Gastrocnemius medialis (tissue), 4 donors: Measurements from ENCODE around the gene TMEM198. TPM values are rescaled to one million over a fixed set of nuclear protein-coding genes. Genes with fewer than 3 reads are reported as not detected.

ENCODE experiments used
- ATAC-seq, 2 donors: fragments of 150-250 bp; one replicate each; pipeline ENCODE4 v1.9.1; 2016
- DNase-seq, 2 donors: peaks; one replicate each; pipeline ENCODE4 v3.0.0-alpha.2; 2019
- H3K27ac ChIP-seq, 4 donors: fragments of 200-600 bp; sonication (generic); 1 replicate in 1 of 4; 2 replicates in 3 of 4; pipeline ENCODE4 v1.5.1; 2016 to 2018; ENCODE audit warnings: mild to moderate bottlenecking in 2 of 4, moderate library complexity in 1 of 4
- H3K27me3 ChIP-seq, 3 donors: fragments of 200-600 bp; sonication (generic) in 2 of 3; 1 replicate in 1 of 3; 2 replicates in 2 of 3; pipeline versions ENCODE4 v1.5.1 to v1.6.0; 2016 to 2019; ENCODE audit warnings: mild to moderate bottlenecking in 1 of 3, moderate library complexity in 1 of 3
- H3K36me3 ChIP-seq, 2 donors: fragments of 200-600 bp; sonication (generic) in 1 of 2; one replicate each; pipeline ENCODE4 v1.5.1; 2017 to 2018
- H3K4me1 ChIP-seq, 2 donors: fragments of 200-600 bp; sonication (generic) in 1 of 2; one replicate each; pipeline ENCODE4 v1.5.1; 2016 to 2017; ENCODE audit warnings: mild to moderate bottlenecking in 2 of 2
- H3K4me3 ChIP-seq, 4 donors: fragments of 200-600 bp; sonication (generic) in 3 of 4; 1 replicate in 1 of 4; 2 replicates in 3 of 4; pipeline ENCODE4 v1.5.1; 2016 to 2019; ENCODE audit warnings: mild to moderate bottlenecking in 2 of 4
- H3K9me3 ChIP-seq, 3 donors: fragments of 200-600 bp; sonication (generic) in 2 of 3; 1 replicate in 1 of 3; 2 replicates in 2 of 3; pipeline ENCODE4 v1.5.1; 2016 to 2019
- POLR2A ChIP-seq, 2 donors: fragments of 450-650 bp; IDR thresholded peaks; one replicate each; pipeline ENCODE4 v1.6.1; 2017; ENCODE audit warnings: antibody characterized with exemption in 2 of 2, mild to moderate bottlenecking in 2 of 2, moderate library complexity in 2 of 2
- in situ Hi-C, 4 donors: fragments of 200-750 bp; cut with MboI; loops; one replicate each; pipeline versions ENCODE4 v1.15.0 to v1.8.0; 2017; ENCODE audit warnings: low sequenced_read_pairs in 4 of 4
- intact Hi-C: fragments of 100-400 bp; cut with DNase I; formaldehyde crosslinking; loops from one replicate; pipeline ENCODE4 v1.15.1; 2023; ENCODE audit warnings: low total_unique reads
- total RNA-seq, 4 donors: library from RNA; depleted of rRNA; stranded (reverse); fragments of >200 nt; gene quantifications; one replicate each; pipeline versions ENCODE4 v1.1.0 to v1.2.3, GENCODE V29; 2016
- TF ChIP-seq, protein P1 (sequence below), 5 experiments: fragments of 450-650 bp in 3 of 5; fragments of 200-600 bp in 2 of 5; sonication (generic) in 2 of 5; IDR thresholded peaks in 4 of 5; conservative IDR thresholded peaks in 1 of 5; 1 replicate in 4 of 5; 2 replicates in 1 of 5; pipeline ENCODE4 v1.5.1; 2016 to 2019; ENCODE audit warnings: antibody characterized with exemption in 5 of 5, mild to moderate bottlenecking in 3 of 5, moderate library complexity in 3 of 5

TMEM198 gene
- total RNA-seq, 4 donors from 2014 or later, result 0.87 to 6.7 (median 3.3) TPM

DNA sequence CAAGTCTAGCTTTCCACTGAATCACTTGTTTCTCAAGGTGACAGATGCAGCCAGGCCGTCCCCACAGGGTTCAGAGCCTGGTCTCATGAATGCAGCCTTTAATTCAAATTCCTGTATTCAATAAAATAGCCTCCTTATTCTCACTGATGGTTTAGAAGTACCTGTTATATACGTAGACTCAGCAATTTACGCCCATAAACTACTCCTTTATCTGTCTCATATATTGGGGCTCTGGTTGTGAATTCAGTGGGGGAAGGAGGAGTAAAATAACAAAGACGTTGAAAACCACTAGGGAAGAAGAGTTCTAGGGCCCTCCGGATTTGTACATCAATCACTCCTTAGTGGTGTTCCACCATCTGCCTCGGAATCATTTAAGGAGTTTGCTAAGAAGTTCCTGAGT, 25.8 kb downstream of the TMEM198 start:
- no peak for TF ChIP-seq POLR2A (IDR thresholded peaks at IDR 0.05)
- TF ChIP-seq, protein P1, sequence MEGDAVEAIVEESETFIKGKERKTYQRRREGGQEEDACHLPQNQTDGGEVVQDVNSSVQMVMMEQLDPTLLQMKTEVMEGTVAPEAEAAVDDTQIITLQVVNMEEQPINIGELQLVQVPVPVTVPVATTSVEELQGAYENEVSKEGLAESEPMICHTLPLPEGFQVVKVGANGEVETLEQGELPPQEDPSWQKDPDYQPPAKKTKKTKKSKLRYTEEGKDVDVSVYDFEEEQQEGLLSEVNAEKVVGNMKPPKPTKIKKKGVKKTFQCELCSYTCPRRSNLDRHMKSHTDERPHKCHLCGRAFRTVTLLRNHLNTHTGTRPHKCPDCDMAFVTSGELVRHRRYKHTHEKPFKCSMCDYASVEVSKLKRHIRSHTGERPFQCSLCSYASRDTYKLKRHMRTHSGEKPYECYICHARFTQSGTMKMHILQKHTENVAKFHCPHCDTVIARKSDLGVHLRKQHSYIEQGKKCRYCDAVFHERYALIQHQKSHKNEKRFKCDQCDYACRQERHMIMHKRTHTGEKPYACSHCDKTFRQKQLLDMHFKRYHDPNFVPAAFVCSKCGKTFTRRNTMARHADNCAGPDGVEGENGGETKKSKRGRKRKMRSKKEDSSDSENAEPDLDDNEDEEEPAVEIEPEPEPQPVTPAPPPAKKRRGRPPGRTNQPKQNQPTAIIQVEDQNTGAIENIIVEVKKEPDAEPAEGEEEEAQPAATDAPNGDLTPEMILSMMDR (IDR thresholded peaks at IDR 0.05 in 4 of 5, conservative IDR thresholded peaks at IDR 0.05 in 1 of 5), result no peak
- H3K4me1 ChIP-seq, result peaks cover 11 to 14% of the 10 kb centered on the region in 2 donors
- intact Hi-C loops (loop anchor here (2.0 kb wide), 1 partner anchor 27 kb away; the partner anchor contains the start of gene CHPF), in situ Hi-C loops (no loop called here)
- H3K4me3 ChIP-seq, result peak overlapping the region in 2 of 4 donors; percentile 56 to 62
- peak overlapping the region; percentile 79 to 90 (median 86) for H3K27ac ChIP-seq
- H3K9me3 ChIP-seq, result no peaks in the 10 kb centered on the region
- no peak for ATAC-seq
- DNase-seq, result no peak
- H3K27me3 ChIP-seq, result no peaks in the 10 kb centered on the region
- peaks cover 0 to 8% of the 10 kb centered on the region in 2 donors for H3K36me3 ChIP-seq

DNA sequence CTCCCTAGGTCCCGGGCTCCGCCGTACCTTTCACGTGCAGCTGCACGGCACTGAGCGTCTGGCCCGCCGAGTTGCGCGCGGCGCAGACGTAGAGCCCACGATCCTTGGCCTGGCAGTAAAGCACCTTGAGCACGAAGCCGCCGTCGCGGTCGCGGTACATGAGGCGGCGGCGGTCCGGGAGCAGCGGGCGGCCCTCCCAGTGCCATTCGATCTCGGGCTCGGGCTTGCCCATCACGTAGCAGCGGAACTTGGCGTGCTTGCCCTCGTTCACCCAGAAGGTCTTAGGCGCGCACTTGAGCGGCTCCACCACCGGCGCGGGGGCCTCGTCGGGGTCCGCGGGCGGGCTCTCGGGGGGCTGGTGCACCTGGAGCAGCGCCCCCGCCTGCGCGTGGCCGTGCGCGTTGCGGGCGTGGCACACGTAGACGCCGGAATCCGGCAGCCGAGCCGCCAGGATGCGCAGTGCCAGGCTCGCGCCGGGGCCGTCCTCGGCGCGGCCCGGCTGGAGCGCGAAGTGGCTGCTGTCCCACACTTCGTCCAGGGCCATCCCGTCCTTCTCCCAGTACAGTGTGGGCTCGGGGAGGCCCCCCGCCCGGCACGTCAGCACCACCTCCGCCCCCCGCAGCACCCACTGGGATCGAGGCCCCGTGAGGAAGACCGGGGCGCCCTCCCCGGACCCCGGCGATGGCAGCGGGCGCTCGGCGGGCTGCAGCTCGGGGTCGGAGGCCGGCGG, 26.5 kb downstream of the TMEM198 start:
- TF ChIP-seq, protein P1 (IDR thresholded peaks at IDR 0.05 in 4 of 5, conservative IDR thresholded peaks at IDR 0.05 in 1 of 5), result peak in 1 of 5 experiments; percentile 7
- TF ChIP-seq POLR2A (IDR thresholded peaks at IDR 0.05), result peak; percentile 46 to 65
- peak overlapping the region; percentile 79 to 90 (median 86) for H3K27ac ChIP-seq
- H3K4me1 ChIP-seq, result peaks cover 11 to 14% of the 10 kb centered on the region in 2 donors
- peaks cover 0 to 8% of the 10 kb centered on the region in 2 donors for H3K36me3 ChIP-seq
- in situ Hi-C loops, result no loop called here
- intact Hi-C loops, result loop anchor here (2.0 kb wide), 1 partner anchor 28 kb away; the partner anchor contains the start of gene CHPF
- peak overlapping the region; percentile 56 to 73 (median 63) for H3K4me3 ChIP-seq
- ATAC-seq (peak; percentile 68 to 72), DNase-seq (peak in 1 of 2 donors; percentile 70)
- no peaks in the 10 kb centered on the region for H3K9me3 ChIP-seq
- H3K27me3 ChIP-seq, result no peaks in the 10 kb centered on the region

DNA sequence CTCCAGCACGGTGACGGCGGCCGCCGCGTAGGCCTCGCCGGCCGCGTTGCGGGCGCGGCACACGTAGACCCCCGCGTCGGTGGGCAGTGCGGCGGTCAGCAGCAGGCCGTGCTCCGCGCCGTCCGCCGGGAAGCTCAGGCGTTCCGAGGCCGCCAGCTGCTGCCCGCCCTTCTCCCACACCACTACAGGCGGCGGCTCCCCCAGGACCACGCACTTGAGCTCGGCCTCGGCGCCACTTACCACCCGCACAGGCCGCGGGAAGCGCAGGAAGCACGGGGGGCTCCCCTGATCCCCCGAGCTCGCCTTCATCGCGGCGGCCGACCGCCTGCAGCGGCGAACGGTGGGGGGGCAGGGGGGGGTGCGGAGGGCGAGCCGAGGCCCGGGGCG, 27.1 kb downstream of the TMEM198 start:
- Histone ChIP-seq H3K4me3 (peak overlapping the region; percentile 56 to 73 (median 63)), H3K36me3 (peaks cover 0 to 8% of the 10 kb centered on the region in 2 donors), H3K9me3 (no peaks in the 10 kb centered on the region), H3K4me1 (peaks cover 11 to 14% of the 10 kb centered on the region in 2 donors), H3K27me3 (no peaks in the 10 kb centered on the region), H3K27ac (peak overlapping the region; percentile 79 to 90 (median 86))
- no peak for DNase-seq
- no peak for TF ChIP-seq POLR2A (IDR thresholded peaks at IDR 0.05)
- TF ChIP-seq, protein P1 (IDR thresholded peaks at IDR 0.05 in 4 of 5, conservative IDR thresholded peaks at IDR 0.05 in 1 of 5), result no peak
- ATAC-seq, result peak; percentile 24 to 37
- intact Hi-C loops, result loop anchor here (1.0 to 2.0 kb wide), 3 partner anchors 27 to 71 kb away; partner anchors contain the start of gene CHPF
- in situ Hi-C loops, result no loop called here

DNA sequence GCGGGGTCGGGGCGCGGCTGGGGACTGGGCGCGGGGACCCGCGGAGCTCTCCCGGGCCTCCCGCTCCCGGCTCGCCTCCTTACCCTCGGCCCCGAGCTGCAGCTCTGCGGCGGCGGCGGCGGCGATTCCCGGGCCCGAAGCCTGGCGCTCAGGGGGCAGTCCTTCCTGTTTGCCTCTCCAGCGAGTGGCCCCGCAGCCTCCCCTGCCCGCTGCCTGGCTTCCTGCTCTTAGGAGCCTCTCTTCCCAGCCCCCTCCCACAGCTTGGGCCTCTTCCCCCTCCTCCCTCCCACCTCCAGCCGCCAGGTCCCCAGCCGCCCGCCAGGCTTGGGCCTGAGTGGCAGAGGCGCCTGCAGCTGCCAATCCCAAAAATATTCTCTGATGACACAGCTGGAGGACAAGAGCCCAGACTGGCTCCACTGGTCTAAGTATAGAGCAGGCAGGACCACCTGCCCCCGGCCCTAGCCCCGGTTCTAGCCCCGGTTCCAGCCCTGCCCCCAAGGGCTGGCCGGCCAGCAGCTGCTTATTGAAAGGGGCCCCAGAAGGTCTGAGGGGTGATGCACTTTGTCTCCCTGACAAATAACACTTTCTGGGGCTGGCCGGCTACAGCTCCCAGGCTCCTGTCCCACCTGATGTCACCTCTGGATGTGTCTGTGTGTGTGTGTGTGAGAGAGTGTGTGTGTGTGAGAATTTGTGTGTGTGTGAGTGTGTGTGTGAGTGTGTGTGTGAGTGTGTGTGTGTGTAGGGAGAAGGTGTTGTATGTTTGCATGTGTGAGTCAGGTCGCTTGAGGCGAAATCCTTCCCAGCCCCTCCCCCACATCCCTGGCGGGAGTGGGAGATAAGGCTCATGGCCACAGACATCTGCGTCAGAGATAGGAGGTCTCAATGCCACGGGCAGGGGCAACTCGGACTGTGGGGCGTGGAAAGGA, 27.7 kb downstream of the TMEM198 start, which contains the start of gene OBSL1:
OBSL1 (minus strand) TSS at position 229 of the 926 bp plus-strand sequence. CDS start 307 bp downstream, outside the sequence.
- Histone ChIP-seq H3K27ac (peak within 1 kb of the TSS; percentile 79 to 90 (median 86)), H3K36me3 (peaks cover 0 to 8% of the 10 kb centered on the region in 2 donors), H3K4me3 (peak within 1 kb of the TSS; percentile 56 to 73 (median 63)), H3K9me3 (no peaks in the 10 kb centered on the region), H3K27me3 (no peaks in the 10 kb centered on the region), H3K4me1 (peaks cover 11 to 14% of the 10 kb centered on the region in 2 donors)
- intact Hi-C loops (loop anchor here (1.0 to 2.0 kb wide), 3 partner anchors 27 to 71 kb away; partner anchors contain the start of gene CHPF), in situ Hi-C loops (no loop called here)
- peak; percentile 69 to 89 for DNase-seq
- peak; percentile 80 for ATAC-seq
- peak; percentile 24 to 70 for TF ChIP-seq POLR2A (IDR thresholded peaks at IDR 0.05)
- TF ChIP-seq, protein P1 (IDR thresholded peaks at IDR 0.05 in 4 of 5, conservative IDR thresholded peaks at IDR 0.05 in 1 of 5), result no peak
